ENCODE measurements around the gene LGALSL.

- TF ChIP-seq ZNF235 (CRISPR knock-in tag; IDR thresholded peaks at IDR 0.05; ENCODE audit: borderline replicate concordance) (no peak), ZNF446 (CRISPR knock-in tag; IDR thresholded peaks at IDR 0.05) (no peak), NFIC (IDR thresholded peaks at IDR 0.05; ENCODE audit: low read length) (no peak), XRCC5 (optimal IDR thresholded peaks at IDR 0.05; ENCODE audit: low read length) (no peak), ZNF333 (CRISPR knock-in tag; IDR thresholded peaks at IDR 0.05; ENCODE audit: borderline replicate concordance) (no peak), FOXP4 (CRISPR knock-in tag; IDR thresholded peaks at IDR 0.05) (no peak)
- TF ChIP-seq, protein P1, sequence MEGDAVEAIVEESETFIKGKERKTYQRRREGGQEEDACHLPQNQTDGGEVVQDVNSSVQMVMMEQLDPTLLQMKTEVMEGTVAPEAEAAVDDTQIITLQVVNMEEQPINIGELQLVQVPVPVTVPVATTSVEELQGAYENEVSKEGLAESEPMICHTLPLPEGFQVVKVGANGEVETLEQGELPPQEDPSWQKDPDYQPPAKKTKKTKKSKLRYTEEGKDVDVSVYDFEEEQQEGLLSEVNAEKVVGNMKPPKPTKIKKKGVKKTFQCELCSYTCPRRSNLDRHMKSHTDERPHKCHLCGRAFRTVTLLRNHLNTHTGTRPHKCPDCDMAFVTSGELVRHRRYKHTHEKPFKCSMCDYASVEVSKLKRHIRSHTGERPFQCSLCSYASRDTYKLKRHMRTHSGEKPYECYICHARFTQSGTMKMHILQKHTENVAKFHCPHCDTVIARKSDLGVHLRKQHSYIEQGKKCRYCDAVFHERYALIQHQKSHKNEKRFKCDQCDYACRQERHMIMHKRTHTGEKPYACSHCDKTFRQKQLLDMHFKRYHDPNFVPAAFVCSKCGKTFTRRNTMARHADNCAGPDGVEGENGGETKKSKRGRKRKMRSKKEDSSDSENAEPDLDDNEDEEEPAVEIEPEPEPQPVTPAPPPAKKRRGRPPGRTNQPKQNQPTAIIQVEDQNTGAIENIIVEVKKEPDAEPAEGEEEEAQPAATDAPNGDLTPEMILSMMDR (CRISPR knock-in tag; IDR thresholded peaks at IDR 0.05), result no peak
Measured at GRCh38 chr2:64451051-64451450, 2.9 kb upstream of the LGALSL start.
